ENCODE measurements around the gene CHL1. TPM values are rescaled to one million over a fixed set of nuclear protein-coding genes. Genes with fewer than 3 reads are reported as not detected.

Gene CHL1
- total RNA-seq, 1 experiment from 2014 or later: not detected

GRCh38 chr3:204102-204501 is 7.5 kb downstream of the CHL1 start:
- intact Hi-C loops (cut with micrococcal nuclease; ENCODE audit: unreplicated experiment): no loop called here
- no peak for DNase-seq
- H3K4me3 Mint-ChIP-seq (ENCODE audit: unreplicated experiment): no peak overlapping the region
- Histone ChIP-seq H3K36me3 (ENCODE audit: control insufficient read depth, insufficient read depth, low read length) (no peaks in the 10 kb centered on the region), H3K4me1 (no peaks in the 10 kb centered on the region), H3K9me3 (no peaks in the 10 kb centered on the region), H3K27me3 (replicated peaks; ENCODE audit: control insufficient read depth, insufficient read depth, low read length) (no peaks in the 10 kb centered on the region), H3K4me3 (ENCODE audit: low read depth, low read length) (no peak overlapping the region)
- H3K9me3 Mint-ChIP-seq (ENCODE audit: unreplicated experiment): no peaks in the 10 kb centered on the region
- H3K27me3 Mint-ChIP-seq (ENCODE audit: insufficient read depth, unreplicated experiment): peaks cover 6% of the 10 kb centered on the region
- POLR2A ChIA-PET: no interaction called here
- CTCF ChIA-PET: no interaction called here
- H3K4me1 Mint-ChIP-seq (ENCODE audit: low read depth, unreplicated experiment): no peaks in the 10 kb centered on the region
- H3K27ac Mint-ChIP-seq (ENCODE audit: unreplicated experiment): no peak overlapping the region
- H3K36me3 Mint-ChIP-seq (ENCODE audit: insufficient read depth, unreplicated experiment): no peaks in the 10 kb centered on the region
- TF ChIP-seq, protein P1, sequence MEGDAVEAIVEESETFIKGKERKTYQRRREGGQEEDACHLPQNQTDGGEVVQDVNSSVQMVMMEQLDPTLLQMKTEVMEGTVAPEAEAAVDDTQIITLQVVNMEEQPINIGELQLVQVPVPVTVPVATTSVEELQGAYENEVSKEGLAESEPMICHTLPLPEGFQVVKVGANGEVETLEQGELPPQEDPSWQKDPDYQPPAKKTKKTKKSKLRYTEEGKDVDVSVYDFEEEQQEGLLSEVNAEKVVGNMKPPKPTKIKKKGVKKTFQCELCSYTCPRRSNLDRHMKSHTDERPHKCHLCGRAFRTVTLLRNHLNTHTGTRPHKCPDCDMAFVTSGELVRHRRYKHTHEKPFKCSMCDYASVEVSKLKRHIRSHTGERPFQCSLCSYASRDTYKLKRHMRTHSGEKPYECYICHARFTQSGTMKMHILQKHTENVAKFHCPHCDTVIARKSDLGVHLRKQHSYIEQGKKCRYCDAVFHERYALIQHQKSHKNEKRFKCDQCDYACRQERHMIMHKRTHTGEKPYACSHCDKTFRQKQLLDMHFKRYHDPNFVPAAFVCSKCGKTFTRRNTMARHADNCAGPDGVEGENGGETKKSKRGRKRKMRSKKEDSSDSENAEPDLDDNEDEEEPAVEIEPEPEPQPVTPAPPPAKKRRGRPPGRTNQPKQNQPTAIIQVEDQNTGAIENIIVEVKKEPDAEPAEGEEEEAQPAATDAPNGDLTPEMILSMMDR (IDR thresholded peaks at IDR 0.05; ENCODE audit: insufficient read depth in 1 of 2, low read depth in 1 of 2, low read length in 1 of 2, severe bottlenecking in 1 of 2, unreplicated experiment in 1 of 2): no peak
- BruUV-seq (replicated peaks): no TSS peak

GRCh38 chr3:207973-208372 is 11.4 kb downstream of the CHL1 start:
- H3K4me1 ChIP-seq: no peaks in the 10 kb centered on the region
- intact Hi-C loops (cut with micrococcal nuclease; ENCODE audit: unreplicated experiment): no loop called here
- Mint-ChIP-seq H3K4me1 (ENCODE audit: low read depth, unreplicated experiment) (no peaks in the 10 kb centered on the region), H3K27me3 (ENCODE audit: insufficient read depth, unreplicated experiment) (peaks cover 11% of the 10 kb centered on the region), H3K27ac (ENCODE audit: unreplicated experiment) (no peak overlapping the region), H3K4me3 (ENCODE audit: unreplicated experiment) (no peak overlapping the region), H3K36me3 (ENCODE audit: insufficient read depth, unreplicated experiment) (no peaks in the 10 kb centered on the region), H3K9me3 (ENCODE audit: unreplicated experiment) (no peaks in the 10 kb centered on the region)
- ChIA-PET POLR2A (no interaction called here), CTCF (interaction anchor here (0.9 kb wide), 1 partner anchor 165 kb away, joined by 3 read pairs; no protein-coding TSS in a partner anchor)
- no peaks in the 10 kb centered on the region for H3K36me3 ChIP-seq (ENCODE audit: control insufficient read depth, insufficient read depth, low read length)
- no peak for DNase-seq
- TF ChIP-seq, protein P1 (IDR thresholded peaks at IDR 0.05; ENCODE audit: insufficient read depth in 1 of 2, low read depth in 1 of 2, low read length in 1 of 2, severe bottlenecking in 1 of 2, unreplicated experiment in 1 of 2): no peak
- H3K27me3 ChIP-seq (replicated peaks; ENCODE audit: control insufficient read depth, insufficient read depth, low read length): no peaks in the 10 kb centered on the region
- no TSS peak for BruUV-seq (replicated peaks)
- no peaks in the 10 kb centered on the region for H3K9me3 ChIP-seq
- H3K4me3 ChIP-seq (ENCODE audit: low read depth, low read length): no peak overlapping the region

GRCh38 chr3:210669-211068 is 14.1 kb downstream of the CHL1 start:
- Histone ChIP-seq H3K36me3 (ENCODE audit: control insufficient read depth, insufficient read depth, low read length) (no peaks in the 10 kb centered on the region), H3K27me3 (replicated peaks; ENCODE audit: control insufficient read depth, insufficient read depth, low read length) (no peaks in the 10 kb centered on the region), H3K4me1 (no peaks in the 10 kb centered on the region), H3K4me3 (ENCODE audit: low read depth, low read length) (no peak overlapping the region), H3K9me3 (no peaks in the 10 kb centered on the region)
- BruUV-seq (replicated peaks): no TSS peak
- no peak for DNase-seq
- intact Hi-C loops (cut with micrococcal nuclease; ENCODE audit: unreplicated experiment): no loop called here
- no peak overlapping the region for H3K4me3 Mint-ChIP-seq (ENCODE audit: unreplicated experiment)
- H3K27me3 Mint-ChIP-seq (ENCODE audit: insufficient read depth, unreplicated experiment): peaks cover 5% of the 10 kb centered on the region
- H3K36me3 Mint-ChIP-seq (ENCODE audit: insufficient read depth, unreplicated experiment): no peaks in the 10 kb centered on the region
- TF ChIP-seq, protein P1 (IDR thresholded peaks at IDR 0.05; ENCODE audit: insufficient read depth in 1 of 2, low read depth in 1 of 2, low read length in 1 of 2, severe bottlenecking in 1 of 2, unreplicated experiment in 1 of 2): no peak
- H3K4me1 Mint-ChIP-seq (ENCODE audit: low read depth, unreplicated experiment): no peaks in the 10 kb centered on the region
- ChIA-PET CTCF (no interaction called here), POLR2A (no interaction called here)
- H3K27ac Mint-ChIP-seq (ENCODE audit: unreplicated experiment): no peak overlapping the region
- no peaks in the 10 kb centered on the region for H3K9me3 Mint-ChIP-seq (ENCODE audit: unreplicated experiment)
